ENCODE results near the gene BTBD6. TPM values are rescaled to one million over a fixed set of nuclear protein-coding genes. Genes with fewer than 3 reads are reported as not detected.

BTBD6 gene
- total and polyA plus RNA-seq, 2 experiments from 2014 or later: 2.2 to 11.6 TPM

- ATAC-seq (peak; percentile 18; the same call in 2 of the 3 replicates), DNase-seq (ENCODE audit: low spot score) (no peak)
- Histone ChIP-seq H3K27me3 (ENCODE audit: insufficient read depth) (no peaks in the 10 kb centered on the region), H3K4me1 (ENCODE audit: insufficient read depth) (no peaks in the 10 kb centered on the region), H3K36me3 (ENCODE audit: insufficient read depth) (no peaks in the 10 kb centered on the region), H3K4me2 (no peak overlapping the region), H3K9me2 (ENCODE audit: insufficient read depth) (no peaks in the 10 kb centered on the region), H3F3A (replicated peaks; ENCODE audit: low read depth) (no peaks in the 10 kb centered on the region), H3K79me2 (replicated peaks; ENCODE audit: insufficient read depth) (no peaks in the 10 kb centered on the region; the same call in 1 of the 2 replicates), H4K20me1 (replicated peaks; ENCODE audit: insufficient read depth) (no peaks in the 10 kb centered on the region; the same call in 1 of the 2 replicates), H2AFZ (no peak overlapping the region), H3K4me3 (no peak overlapping the region), H3K27ac (ENCODE audit: low read depth) (no peak overlapping the region)
- TF ChIP-seq ETS1 (IDR thresholded peaks at IDR 0.05) (no peak), EZH2phosphoT487 (IDR thresholded peaks at IDR 0.05; ENCODE audit: unreplicated experiment) (no peak), ZNF462 (CRISPR knock-in tag; IDR thresholded peaks at IDR 0.05) (no peak), REST (IDR thresholded peaks at IDR 0.05; ENCODE audit: unreplicated experiment) (no peak), CTCF (conservative IDR thresholded peaks at IDR 0.05; ENCODE audit: low read depth in 2 of 2) (no peak), ZNF114 (CRISPR knock-in tag; IDR thresholded peaks at IDR 0.05) (no peak), EZH2 (IDR thresholded peaks at IDR 0.05; ENCODE audit: low read depth, unreplicated experiment) (no peak), NANOG (IDR thresholded peaks at IDR 0.05; ENCODE audit: borderline replicate concordance) (no peak), ZNF331 (CRISPR knock-in tag; IDR thresholded peaks at IDR 0.05; ENCODE audit: low read depth) (no peak)
- Mint-ChIP-seq H3K9me3 (no peaks in the 10 kb centered on the region), H3K27ac (no peak overlapping the region), H3K4me3 (no peak overlapping the region), H3K27me3 (ENCODE audit: insufficient read depth, low read depth, poor library complexity) (peaks cover 5% of the 10 kb centered on the region), H3K4me1 (peaks cover 3% of the 10 kb centered on the region; the same call in 2 of the 3 replicates), H3K36me3 (ENCODE audit: low read depth) (no peaks in the 10 kb centered on the region; the same call in 2 of the 3 replicates)
Measured at GRCh38 chr14:105273062-105273461, 24.7 kb downstream of the BTBD6 start.
